Superior temporal gyrus (tissue), 1 donor: ENCODE measurements around the gene WDR35.

Experiments
- DNase-seq: peaks from one replicate; pipeline ENCODE4 v3.0.0-alpha.2; 2016; ENCODE audit errors: extremely low spot score

WDR35 gene

DNA sequence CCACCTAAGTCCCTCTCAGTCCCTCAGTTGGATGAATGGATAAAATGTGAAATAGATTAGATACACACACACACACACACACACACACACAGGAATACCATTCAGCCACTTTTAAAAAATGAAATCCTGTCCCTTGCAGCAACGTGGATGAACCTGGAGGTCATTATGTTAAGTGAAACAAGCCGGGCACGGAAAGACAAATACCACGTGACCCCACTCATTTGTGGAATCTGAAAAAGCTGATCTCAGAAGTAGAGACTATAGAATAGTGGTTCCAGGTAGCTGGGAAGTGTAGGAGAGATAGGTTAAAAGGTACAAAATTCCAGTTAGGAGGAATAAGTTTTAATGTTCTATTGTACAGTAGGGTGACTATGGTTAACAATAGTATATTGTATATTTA lies 119.1 kb downstream of the WDR35 start:
- no peak for DNase-seq

DNA sequence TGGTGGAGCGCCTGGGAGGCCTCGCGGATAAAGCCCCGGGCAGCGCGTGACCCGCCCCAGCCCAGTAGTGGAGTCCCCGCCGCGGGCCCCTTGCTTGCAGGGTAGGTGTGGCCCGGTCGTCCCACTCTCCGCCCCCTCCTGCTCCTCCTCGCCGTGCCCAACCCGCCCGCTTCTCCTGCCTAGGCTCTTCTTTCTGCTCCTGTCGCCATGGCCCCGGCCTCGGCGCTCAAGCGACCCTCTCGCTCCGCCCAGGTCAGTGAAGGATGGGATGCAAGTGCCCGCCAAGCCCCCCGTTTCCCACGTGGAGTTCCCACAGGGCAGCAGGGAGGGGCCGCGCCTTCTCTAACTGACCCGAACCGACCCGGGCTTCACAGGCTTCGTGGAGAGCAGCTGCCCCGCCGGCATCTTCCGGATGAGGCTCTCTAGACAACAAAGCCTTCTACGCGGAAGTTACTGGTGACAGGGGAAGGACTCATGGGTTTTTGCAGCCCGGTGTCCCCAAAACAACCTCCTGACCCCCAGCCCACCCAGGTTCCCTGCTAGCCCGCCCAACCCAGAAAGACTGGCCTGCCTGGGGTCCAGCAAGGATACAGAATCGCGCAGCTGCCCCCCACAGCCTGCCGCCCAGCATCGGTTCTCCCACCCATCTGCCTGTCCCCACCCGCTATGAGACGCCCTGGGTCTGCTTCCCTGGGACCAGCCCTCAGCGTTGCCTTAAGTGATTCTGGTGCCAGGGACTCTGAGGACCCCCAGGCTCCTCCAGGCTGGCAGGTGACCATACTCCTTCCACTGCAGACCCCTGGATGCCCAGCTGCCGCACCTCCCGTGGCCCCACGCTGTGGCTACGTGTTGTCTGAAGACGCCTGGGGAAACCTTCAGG lies 121.0 kb downstream of the WDR35 start:
- no peak for DNase-seq

DNA sequence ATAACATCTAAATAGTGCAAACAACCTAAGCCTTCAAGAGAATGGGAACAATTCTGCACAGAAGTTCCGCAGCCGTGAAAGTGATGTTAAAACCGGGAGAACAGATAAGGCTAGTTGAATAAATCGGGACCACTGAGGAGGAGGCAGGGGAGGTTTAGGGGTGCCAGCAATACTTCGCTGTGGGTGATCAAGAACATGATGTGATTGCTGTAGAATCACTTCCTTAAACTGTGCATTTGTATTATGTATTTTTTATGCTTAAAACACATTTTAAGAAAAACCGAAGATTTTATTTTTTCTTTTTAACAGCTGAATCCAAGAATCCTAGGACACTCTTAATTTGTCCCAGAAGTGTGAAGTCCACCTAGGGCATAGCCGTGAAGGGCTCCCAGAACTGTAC lies 121.7 kb downstream of the WDR35 start:
- no peak for DNase-seq

- no peak for DNase-seq
These were observed 123.1 kb downstream of the WDR35 start for GRCh38 chr2:19866771-19867170.

DNA sequence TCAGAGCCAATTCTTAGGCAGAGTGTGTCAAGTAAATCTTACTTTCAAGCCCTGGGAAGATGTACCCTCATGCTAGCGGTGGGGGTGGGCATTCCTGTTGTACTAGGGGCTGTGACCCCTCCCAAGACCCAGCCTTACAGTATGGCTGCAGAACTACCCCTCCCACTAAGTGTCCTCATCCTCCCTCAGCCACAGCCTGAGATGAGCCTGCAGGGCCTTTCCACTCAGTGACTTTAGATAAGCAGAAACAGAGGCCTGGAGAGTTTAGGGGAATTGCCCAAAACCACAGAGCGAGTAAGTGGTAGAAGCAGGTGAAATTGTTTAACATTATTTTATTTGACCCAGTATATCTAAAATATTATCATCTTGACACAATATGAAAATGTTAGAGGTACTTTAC lies 124.8 kb downstream of the WDR35 start:
- DNase-seq = no peak

- DNase-seq = no peak
These were observed 125.5 kb downstream of the WDR35 start for GRCh38 chr2:19864381-19864780.

- DNase-seq = peak; percentile 83
These were observed 126.4 kb downstream of the WDR35 start for GRCh38 chr2:19863303-19864041.

DNA sequence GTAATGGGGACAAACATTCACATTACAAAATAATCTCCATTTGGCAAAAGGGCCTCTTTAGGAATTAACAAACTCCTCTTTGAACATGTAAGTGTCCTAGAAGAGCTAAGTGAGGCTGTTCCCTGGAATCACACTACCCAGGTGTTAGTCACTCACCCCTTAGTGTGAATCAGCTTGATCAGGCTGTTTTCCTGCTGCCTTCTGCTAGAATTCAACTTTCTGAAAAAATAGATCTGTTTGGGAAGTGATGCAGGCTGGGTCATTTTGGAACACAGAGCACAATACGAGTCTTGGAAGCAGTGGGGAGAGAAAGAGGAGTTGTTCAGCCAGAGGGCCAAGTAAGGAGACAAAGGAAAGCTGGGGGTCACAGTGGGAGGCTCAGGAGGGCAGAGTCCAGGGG lies 128.1 kb downstream of the WDR35 start:
- no peak for DNase-seq
